ENCODE data around the gene SYNPO2. TPM values are rescaled to one million over a fixed set of nuclear protein-coding genes. Genes with fewer than 3 reads are reported as not detected.
"Not testable (repeated sequence)": the region's sequence is repeated elsewhere in the genome, so short reads cannot be mapped to it uniquely, and the experiment has no call there.

Gene SYNPO2
- total and polyA plus RNA-seq, 2 donors (not counting 1 experiment from before 2014, with no cell fraction given) = 0.03 to 0.20 TPM

DNA sequence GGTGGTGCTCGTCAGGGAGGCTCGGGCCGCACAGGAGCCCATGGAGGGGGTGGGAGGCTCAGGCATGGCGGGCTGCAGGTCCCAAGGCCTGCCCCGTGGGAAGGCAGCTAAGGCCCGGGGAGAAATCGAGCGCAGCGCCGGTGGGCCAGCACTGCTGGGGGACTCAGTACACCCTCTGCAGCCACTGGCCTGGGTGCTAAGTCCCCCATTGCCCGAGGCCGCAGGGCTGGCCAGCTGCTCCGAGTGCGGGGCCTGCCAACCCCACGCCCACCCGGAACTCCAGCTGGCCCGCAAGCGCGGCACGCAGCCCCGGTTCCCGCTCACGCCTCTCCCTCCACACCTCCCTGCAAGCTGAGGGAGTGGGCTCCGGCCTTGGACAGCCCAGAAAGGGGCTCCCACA is 88.4 kb downstream of the SYNPO2 start:
- H3K4me1 ChIP-seq (ENCODE audit: control insufficient read depth in 2 of 2, insufficient read depth in 2 of 2, low read length in 2 of 2); H3K36me3 ChIP-seq (replicated peaks in 1 of 2; ENCODE audit: control extremely low read depth in 1 of 2, control insufficient read depth in 1 of 2, extremely low read depth in 1 of 2, insufficient read depth in 2 of 2, low read length in 1 of 2); CTCF ChIA-PET; H3K9ac ChIP-seq (ENCODE audit: low read length); H3K79me2 ChIP-seq (ENCODE audit: control insufficient read depth, insufficient read depth, low read length); POLR2A ChIA-PET; H3K9me3 ChIP-seq (ENCODE audit: control extremely low read depth in 1 of 3, control insufficient read depth in 2 of 3, insufficient read depth in 1 of 3, low read length in 2 of 3); H3K4me3 Mint-ChIP-seq; H3K4me1 Mint-ChIP-seq; H2AFZ ChIP-seq (ENCODE audit: insufficient read depth, low read depth, low read length, poor library complexity, severe bottlenecking); H3K27me3 Mint-ChIP-seq; intact Hi-C loops (cut with micrococcal nuclease); H3K4me3 ChIP-seq (ENCODE audit: control extremely low read depth in 1 of 5, extremely low read depth in 1 of 5, insufficient read depth in 1 of 5, low read depth in 2 of 5, low read length in 4 of 5); H3K27ac Mint-ChIP-seq; DNase-seq; H4K20me1 ChIP-seq (ENCODE audit: control insufficient read depth, insufficient read depth, low read length, poor library complexity, severe bottlenecking); H3K4me2 ChIP-seq (replicated peaks; ENCODE audit: low read depth, low read length, poor library complexity, severe bottlenecking); H3K9me3 Mint-ChIP-seq (ENCODE audit: insufficient read depth); ATAC-seq (ENCODE audit: low read depth); H3K27me3 ChIP-seq (replicated peaks in 1 of 4; ENCODE audit: control extremely low read depth in 1 of 4, control insufficient read depth in 3 of 4, insufficient read depth in 4 of 4, low read length in 3 of 4); H3K27ac ChIP-seq (ENCODE audit: low read length in 2 of 2): not testable (repeated sequence)
- 85% methylated on average over 17 of the region's 24 CpGs for WGBS (ENCODE audit: insufficient coverage)

DNA sequence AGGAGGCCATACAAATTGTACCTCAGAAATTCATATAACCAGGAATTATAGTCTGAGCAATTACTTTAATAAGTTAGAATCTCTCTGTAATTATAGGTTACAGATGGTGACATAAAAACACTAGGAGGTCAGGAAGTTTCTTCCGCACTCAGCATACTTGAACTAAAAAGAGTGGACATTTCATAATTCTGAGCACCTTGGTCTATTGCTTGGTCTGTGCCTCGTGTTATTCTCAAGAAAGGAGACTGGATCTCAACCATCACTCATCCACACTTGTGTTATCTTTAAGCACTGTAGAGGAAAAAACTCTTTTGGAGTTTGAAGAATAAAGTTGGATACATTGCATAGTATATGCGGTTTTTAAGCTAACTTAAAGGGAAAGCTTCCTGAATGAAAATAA is 91.1 kb downstream of the SYNPO2 start:
- ATAC-seq (ENCODE audit: low read depth) (no peak), DNase-seq (no peak)
- no peaks in the 10 kb centered on the region for H4K20me1 ChIP-seq (ENCODE audit: control insufficient read depth, insufficient read depth, low read length, poor library complexity, severe bottlenecking)
- Mint-ChIP-seq H3K9me3 (ENCODE audit: insufficient read depth) (no peaks in the 10 kb centered on the region), H3K27ac (no peak overlapping the region), H3K27me3 (peaks cover 13% of the 10 kb centered on the region), H3K4me1 (peaks cover 2% of the 10 kb centered on the region), H3K4me3 (no peak overlapping the region)
- H3K9ac ChIP-seq (ENCODE audit: low read length) = no peak overlapping the region
- no peaks in the 10 kb centered on the region for H3K9me3 ChIP-seq (ENCODE audit: control extremely low read depth in 1 of 3, control insufficient read depth in 2 of 3, insufficient read depth in 1 of 3, low read length in 2 of 3)
- no peaks in the 10 kb centered on the region for H3K4me1 ChIP-seq (ENCODE audit: control insufficient read depth in 2 of 2, insufficient read depth in 2 of 2, low read length in 2 of 2)
- H3K79me2 ChIP-seq (ENCODE audit: control insufficient read depth, insufficient read depth, low read length) = no peaks in the 10 kb centered on the region
- no peak overlapping the region for H3K4me3 ChIP-seq (ENCODE audit: control extremely low read depth in 1 of 5, extremely low read depth in 1 of 5, insufficient read depth in 1 of 5, low read depth in 2 of 5, low read length in 4 of 5)
- CTCF ChIA-PET = interaction anchor here (1.4 kb wide), 2 partner anchors 15 to 305 kb away, joined by 3 read pairs; no protein-coding TSS in a partner anchor
- TF ChIP-seq EZH2 (IDR thresholded peaks at IDR 0.05; ENCODE audit: borderline replicate concordance, insufficient read depth, low read depth, low read length, poor library complexity, severe bottlenecking) = no peak
- TF ChIP-seq, protein P1, sequence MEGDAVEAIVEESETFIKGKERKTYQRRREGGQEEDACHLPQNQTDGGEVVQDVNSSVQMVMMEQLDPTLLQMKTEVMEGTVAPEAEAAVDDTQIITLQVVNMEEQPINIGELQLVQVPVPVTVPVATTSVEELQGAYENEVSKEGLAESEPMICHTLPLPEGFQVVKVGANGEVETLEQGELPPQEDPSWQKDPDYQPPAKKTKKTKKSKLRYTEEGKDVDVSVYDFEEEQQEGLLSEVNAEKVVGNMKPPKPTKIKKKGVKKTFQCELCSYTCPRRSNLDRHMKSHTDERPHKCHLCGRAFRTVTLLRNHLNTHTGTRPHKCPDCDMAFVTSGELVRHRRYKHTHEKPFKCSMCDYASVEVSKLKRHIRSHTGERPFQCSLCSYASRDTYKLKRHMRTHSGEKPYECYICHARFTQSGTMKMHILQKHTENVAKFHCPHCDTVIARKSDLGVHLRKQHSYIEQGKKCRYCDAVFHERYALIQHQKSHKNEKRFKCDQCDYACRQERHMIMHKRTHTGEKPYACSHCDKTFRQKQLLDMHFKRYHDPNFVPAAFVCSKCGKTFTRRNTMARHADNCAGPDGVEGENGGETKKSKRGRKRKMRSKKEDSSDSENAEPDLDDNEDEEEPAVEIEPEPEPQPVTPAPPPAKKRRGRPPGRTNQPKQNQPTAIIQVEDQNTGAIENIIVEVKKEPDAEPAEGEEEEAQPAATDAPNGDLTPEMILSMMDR (IDR thresholded peaks at IDR 0.05) = no peak
- intact Hi-C loops (cut with micrococcal nuclease) = no loop called here
- no peaks in the 10 kb centered on the region for H3K27me3 ChIP-seq (replicated peaks in 1 of 4; ENCODE audit: control extremely low read depth in 1 of 4, control insufficient read depth in 3 of 4, insufficient read depth in 4 of 4, low read length in 3 of 4)
- WGBS (ENCODE audit: insufficient coverage) = no CpG with 5 or more reads among the region's 3 CpGs
- no peak overlapping the region for H2AFZ ChIP-seq (ENCODE audit: insufficient read depth, low read depth, low read length, poor library complexity, severe bottlenecking)
- POLR2A ChIA-PET = no interaction called here
- no peaks in the 10 kb centered on the region for H3K36me3 ChIP-seq (replicated peaks in 1 of 2; ENCODE audit: control extremely low read depth in 1 of 2, control insufficient read depth in 1 of 2, extremely low read depth in 1 of 2, insufficient read depth in 2 of 2, low read length in 1 of 2)
- H3K27ac ChIP-seq (ENCODE audit: low read length in 2 of 2) = no peak overlapping the region
- H3K4me2 ChIP-seq (replicated peaks; ENCODE audit: low read depth, low read length, poor library complexity, severe bottlenecking) = no peak overlapping the region

Measured in B cell (primary cell).